Loucy (cell line): ENCODE data around the gene NGLY1.

Source experiments
- H2AFZ ChIP-seq: fragments of 200-600 bp; sonication (generic); 2 replicates; pipeline ENCODE4 v1.6.0; 2016; ENCODE audit warnings: antibody characterized with exemption, mild to moderate bottlenecking, low read length, moderate library complexity
- H3F3A ChIP-seq: fragments of 200-600 bp; 2 replicates; pipeline ENCODE4 v1.6.0; 2016; ENCODE audit warnings: antibody characterized with exemption, low read depth, mild to moderate bottlenecking
- H3K27me3 ChIP-seq: fragments of 200-600 bp; sonication (generic); 2 replicates; pipeline ENCODE4 v1.6.1; 2014; ENCODE audit warnings: low read length, mild to moderate bottlenecking; ENCODE audit not compliant: insufficient read depth, poor library complexity, severe bottlenecking
- H3K36me3 ChIP-seq: fragments of 200-600 bp; sonication (generic); 2 replicates; pipeline ENCODE4 v1.6.1; 2016; ENCODE audit warnings: low read length; ENCODE audit not compliant: insufficient read depth
- H3K4me1 ChIP-seq: fragments of 200-600 bp; sonication (generic); 2 replicates; pipeline ENCODE4 v1.5.1; 2014; ENCODE audit warnings: low read length, mild to moderate bottlenecking; ENCODE audit not compliant: insufficient read depth, poor library complexity, severe bottlenecking
- H3K4me2 ChIP-seq: fragments of 200-600 bp; sonication (generic); 2 replicates; pipeline ENCODE4 v1.6.0; 2014; ENCODE audit warnings: antibody characterized with exemption, low read length, low read depth, mild to moderate bottlenecking; ENCODE audit not compliant: poor library complexity, severe bottlenecking
- H3K4me3 ChIP-seq: fragments of 200-600 bp; sonication (generic); 2 replicates; pipeline ENCODE4 v1.5.1; 2014; ENCODE audit warnings: low read length, mild to moderate bottlenecking, mixed read lengths; ENCODE audit not compliant: poor library complexity, severe bottlenecking
- H3K79me2 ChIP-seq: fragments of 200-600 bp; sonication (generic); 2 replicates; pipeline ENCODE4 v1.6.1; 2014; ENCODE audit warnings: low read length; ENCODE audit not compliant: insufficient read depth
- H3K9ac ChIP-seq: fragments of 200-600 bp; sonication (generic); 2 replicates; pipeline ENCODE4 v1.6.0; 2014; ENCODE audit warnings: mild to moderate bottlenecking, low read depth, low read length, moderate library complexity; ENCODE audit not compliant: poor library complexity, severe bottlenecking
- H3K9me2 ChIP-seq: fragments of 200-600 bp; sonication (generic); replicated peaks from 2 replicates; pipeline ENCODE4 v1.6.1; 2016; ENCODE audit warnings: low read depth, low read length, mixed read lengths
- H3K9me3 ChIP-seq: fragments of 200-600 bp; sonication (generic); 2 replicates; pipeline ENCODE4 v1.6.1; 2014; ENCODE audit warnings: mild to moderate bottlenecking, antibody characterized with exemption, low read length, low read depth; ENCODE audit not compliant: insufficient read depth
- H4K20me1 ChIP-seq: fragments of 200-600 bp; sonication (generic); 2 replicates; pipeline ENCODE4 v1.6.0; 2014; ENCODE audit warnings: antibody characterized with exemption, low read length, mild to moderate bottlenecking; ENCODE audit not compliant: insufficient read depth, poor library complexity, severe bottlenecking
- EZH2phosphoT487 ChIP-seq: fragments of 200-600 bp; IDR thresholded peaks from 2 replicates; pipeline ENCODE4 v1.6.1; 2018; ENCODE audit warnings: antibody characterized with exemption, mild to moderate bottlenecking, moderate library complexity, borderline replicate concordance
- TF ChIP-seq, protein P1 (sequence below): fragments of 200-600 bp; sonication (generic); conservative IDR thresholded peaks from 2 replicates; pipeline ENCODE4 v1.5.1; 2014; ENCODE audit warnings: mild to moderate bottlenecking, antibody characterized with exemption, low read length

Gene NGLY1

DNA sequence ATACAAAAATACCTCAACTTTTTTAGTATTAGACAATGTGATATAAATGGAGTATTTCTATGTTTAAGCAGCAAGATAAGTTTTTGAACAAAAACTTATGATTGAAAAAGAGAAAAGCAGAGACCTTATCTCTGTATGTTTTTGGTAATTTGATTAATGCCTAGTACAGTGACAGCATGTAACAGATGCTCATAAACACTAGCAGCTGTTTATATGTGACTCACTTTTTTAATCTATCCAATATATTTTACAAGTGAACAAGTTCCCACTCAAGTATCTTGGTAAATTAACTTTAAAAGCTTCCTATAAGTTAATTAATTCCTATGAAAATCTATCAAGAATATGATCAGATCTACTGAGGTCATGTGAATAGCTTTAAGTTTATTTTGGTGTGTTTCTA lies 55.1 kb downstream of the NGLY1 start:
- Histone ChIP-seq H3K27me3 (no peaks in the 10 kb centered on the region), H3K9me2 (no peaks in the 10 kb centered on the region), H3K4me2 (no peak overlapping the region), H4K20me1 (no peaks in the 10 kb centered on the region), H3K9ac (no peak overlapping the region), H3K36me3 (peaks cover 82% of the 10 kb centered on the region), H3F3A (no peaks in the 10 kb centered on the region), H3K9me3 (no peaks in the 10 kb centered on the region), H3K79me2 (no peaks in the 10 kb centered on the region; the same call in 1 of the 2 replicates), H3K4me1 (no peaks in the 10 kb centered on the region), H2AFZ (no peak overlapping the region), H3K4me3 (no peak overlapping the region)
- TF ChIP-seq, protein P1, sequence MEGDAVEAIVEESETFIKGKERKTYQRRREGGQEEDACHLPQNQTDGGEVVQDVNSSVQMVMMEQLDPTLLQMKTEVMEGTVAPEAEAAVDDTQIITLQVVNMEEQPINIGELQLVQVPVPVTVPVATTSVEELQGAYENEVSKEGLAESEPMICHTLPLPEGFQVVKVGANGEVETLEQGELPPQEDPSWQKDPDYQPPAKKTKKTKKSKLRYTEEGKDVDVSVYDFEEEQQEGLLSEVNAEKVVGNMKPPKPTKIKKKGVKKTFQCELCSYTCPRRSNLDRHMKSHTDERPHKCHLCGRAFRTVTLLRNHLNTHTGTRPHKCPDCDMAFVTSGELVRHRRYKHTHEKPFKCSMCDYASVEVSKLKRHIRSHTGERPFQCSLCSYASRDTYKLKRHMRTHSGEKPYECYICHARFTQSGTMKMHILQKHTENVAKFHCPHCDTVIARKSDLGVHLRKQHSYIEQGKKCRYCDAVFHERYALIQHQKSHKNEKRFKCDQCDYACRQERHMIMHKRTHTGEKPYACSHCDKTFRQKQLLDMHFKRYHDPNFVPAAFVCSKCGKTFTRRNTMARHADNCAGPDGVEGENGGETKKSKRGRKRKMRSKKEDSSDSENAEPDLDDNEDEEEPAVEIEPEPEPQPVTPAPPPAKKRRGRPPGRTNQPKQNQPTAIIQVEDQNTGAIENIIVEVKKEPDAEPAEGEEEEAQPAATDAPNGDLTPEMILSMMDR: no peak
- TF ChIP-seq EZH2phosphoT487: no peak

DNA sequence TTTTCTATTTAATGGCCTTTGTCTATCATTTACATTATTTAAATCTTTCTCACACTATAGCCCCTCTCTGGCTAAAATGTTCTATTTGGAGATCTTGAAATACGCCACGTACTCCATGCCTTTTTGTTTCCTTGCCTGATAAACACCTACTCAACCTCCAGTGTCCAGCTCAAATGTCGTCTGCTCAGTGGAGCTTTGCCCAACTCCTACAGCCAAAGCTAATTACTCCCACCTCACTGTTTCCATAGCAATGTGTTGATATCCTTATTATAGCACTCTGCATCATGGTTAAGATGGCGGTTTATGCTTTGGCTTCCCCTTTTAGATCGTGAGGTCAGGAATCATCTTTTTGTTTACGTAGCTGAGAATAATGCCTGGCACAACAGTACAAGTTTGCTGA lies 55.9 kb downstream of the NGLY1 start:
- H3K4me2 ChIP-seq: no peak overlapping the region
- no peaks in the 10 kb centered on the region for H3K27me3 ChIP-seq
- H3K9ac ChIP-seq: no peak overlapping the region
- peaks cover 77% of the 10 kb centered on the region; the same call in 1 of the 2 replicates for H3K36me3 ChIP-seq
- no peaks in the 10 kb centered on the region for H4K20me1 ChIP-seq
- H3K4me1 ChIP-seq: no peaks in the 10 kb centered on the region
- no peaks in the 10 kb centered on the region for H3F3A ChIP-seq
- H3K4me3 ChIP-seq: no peak overlapping the region
- no peak for TF ChIP-seq EZH2phosphoT487
- TF ChIP-seq, protein P1: no peak
- no peaks in the 10 kb centered on the region for H3K9me2 ChIP-seq
- no peaks in the 10 kb centered on the region; the same call in 1 of the 2 replicates for H3K79me2 ChIP-seq
- no peak overlapping the region for H2AFZ ChIP-seq
- no peaks in the 10 kb centered on the region for H3K9me3 ChIP-seq

- Histone ChIP-seq H3K27me3 (no peaks in the 10 kb centered on the region), H3K36me3 (peaks cover 63% of the 10 kb centered on the region; the same call in 1 of the 2 replicates), H3F3A (no peaks in the 10 kb centered on the region), H4K20me1 (no peaks in the 10 kb centered on the region), H3K9ac (no peak overlapping the region), H3K4me2 (no peak overlapping the region), H2AFZ (no peak overlapping the region), H3K79me2 (no peaks in the 10 kb centered on the region; the same call in 1 of the 2 replicates), H3K4me1 (no peaks in the 10 kb centered on the region), H3K9me2 (no peaks in the 10 kb centered on the region), H3K4me3 (no peak overlapping the region), H3K9me3 (no peaks in the 10 kb centered on the region)
- TF ChIP-seq EZH2phosphoT487: no peak
- TF ChIP-seq, protein P1: no peak
Measured at GRCh38 chr3:25725810-25726209, 57.4 kb downstream of the NGLY1 start.
